ENCODE data around the gene EXOC6B. TPM values are rescaled to one million over a fixed set of nuclear protein-coding genes. Genes with fewer than 3 reads are reported as not detected.
A peak's percentile ranks its signal among the peaks of the same experiment; 100 is the strongest.

EXOC6B gene
- total RNA-seq, 4 donors from 2014 or later = 14.6 to 49.6 (median 19.3) TPM

DNA sequence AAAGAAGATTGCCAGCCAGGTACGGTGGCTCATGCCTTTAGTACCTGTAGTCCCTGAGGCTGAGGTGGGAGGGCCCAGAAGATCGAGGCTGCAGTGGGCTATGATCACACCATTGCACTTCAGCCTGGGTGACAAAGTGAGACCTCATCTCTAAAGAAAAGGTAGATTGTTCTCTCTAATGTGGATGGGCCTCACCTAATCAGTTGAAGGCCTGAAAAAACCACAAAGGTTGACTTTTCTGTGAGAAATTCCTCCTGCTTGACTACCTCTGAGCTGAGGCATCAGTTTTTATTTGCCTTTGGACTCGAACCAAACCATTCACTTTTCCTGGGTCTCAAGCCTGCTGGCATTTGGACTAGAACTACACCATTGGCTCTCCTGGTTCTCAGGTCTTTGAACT lies 536.1 kb downstream of the EXOC6B start:
- in situ Hi-C loops (cut with MboI; ENCODE audit: low sequenced_read_pairs in 4 of 4) (no loop called here), intact Hi-C loops (cut with DNase I; ENCODE audit: low total_unique reads) (no loop called here)
- no peak for ATAC-seq
- H3K27me3 ChIP-seq = no peaks in the 10 kb centered on the region
- H3K4me3 ChIP-seq = no peak overlapping the region
- H3K36me3 ChIP-seq = no peaks in the 10 kb centered on the region
- no peaks in the 10 kb centered on the region for H3K9me3 ChIP-seq
- no peak overlapping the region for H3K27ac ChIP-seq
- DNase-seq = no peak
- no peaks in the 10 kb centered on the region for H3K4me1 ChIP-seq
- TF ChIP-seq, protein P1, sequence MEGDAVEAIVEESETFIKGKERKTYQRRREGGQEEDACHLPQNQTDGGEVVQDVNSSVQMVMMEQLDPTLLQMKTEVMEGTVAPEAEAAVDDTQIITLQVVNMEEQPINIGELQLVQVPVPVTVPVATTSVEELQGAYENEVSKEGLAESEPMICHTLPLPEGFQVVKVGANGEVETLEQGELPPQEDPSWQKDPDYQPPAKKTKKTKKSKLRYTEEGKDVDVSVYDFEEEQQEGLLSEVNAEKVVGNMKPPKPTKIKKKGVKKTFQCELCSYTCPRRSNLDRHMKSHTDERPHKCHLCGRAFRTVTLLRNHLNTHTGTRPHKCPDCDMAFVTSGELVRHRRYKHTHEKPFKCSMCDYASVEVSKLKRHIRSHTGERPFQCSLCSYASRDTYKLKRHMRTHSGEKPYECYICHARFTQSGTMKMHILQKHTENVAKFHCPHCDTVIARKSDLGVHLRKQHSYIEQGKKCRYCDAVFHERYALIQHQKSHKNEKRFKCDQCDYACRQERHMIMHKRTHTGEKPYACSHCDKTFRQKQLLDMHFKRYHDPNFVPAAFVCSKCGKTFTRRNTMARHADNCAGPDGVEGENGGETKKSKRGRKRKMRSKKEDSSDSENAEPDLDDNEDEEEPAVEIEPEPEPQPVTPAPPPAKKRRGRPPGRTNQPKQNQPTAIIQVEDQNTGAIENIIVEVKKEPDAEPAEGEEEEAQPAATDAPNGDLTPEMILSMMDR (IDR thresholded peaks at IDR 0.05 in 4 of 5, conservative IDR thresholded peaks at IDR 0.05 in 1 of 5) = no peak
- no peak for TF ChIP-seq POLR2A (IDR thresholded peaks at IDR 0.05)

GRCh38 chr2:72289283-72289682 lies 536.5 kb downstream of the EXOC6B start:
- in situ Hi-C loops (cut with MboI; ENCODE audit: low sequenced_read_pairs in 4 of 4) = no loop called here
- H3K4me3 ChIP-seq = no peak overlapping the region
- H3K27ac ChIP-seq = no peak overlapping the region
- no peak for DNase-seq
- no peaks in the 10 kb centered on the region for H3K9me3 ChIP-seq
- H3K4me1 ChIP-seq = no peaks in the 10 kb centered on the region
- H3K36me3 ChIP-seq = no peaks in the 10 kb centered on the region
- H3K27me3 ChIP-seq = no peaks in the 10 kb centered on the region
- no peak for ATAC-seq
- intact Hi-C loops (cut with DNase I; ENCODE audit: low total_unique reads) = no loop called here
- TF ChIP-seq, protein P1 (IDR thresholded peaks at IDR 0.05 in 4 of 5, conservative IDR thresholded peaks at IDR 0.05 in 1 of 5) = no peak
- no peak for TF ChIP-seq POLR2A (IDR thresholded peaks at IDR 0.05)

DNA sequence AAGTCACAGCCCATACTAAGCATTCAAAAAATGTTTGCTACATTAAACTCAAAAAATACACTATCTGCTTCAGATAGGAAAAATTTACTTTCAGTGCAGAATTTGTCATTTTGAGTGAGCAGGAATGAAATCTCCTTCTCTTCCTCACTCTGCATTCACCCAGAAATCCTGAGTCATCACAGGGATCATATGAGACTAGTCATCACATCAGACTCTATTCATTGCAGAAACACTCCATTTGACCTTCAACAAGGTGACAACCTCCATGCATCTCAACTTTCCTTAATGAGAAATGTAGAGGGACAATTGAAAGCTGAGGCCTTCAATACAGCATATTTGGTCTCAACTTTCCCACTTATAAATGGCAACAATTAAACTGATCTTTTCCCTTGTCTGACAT lies 547.8 kb downstream of the EXOC6B start:
- Histone ChIP-seq H3K27me3 (no peaks in the 10 kb centered on the region), H3K27ac (no peak overlapping the region), H3K4me3 (no peak overlapping the region), H3K36me3 (no peaks in the 10 kb centered on the region), H3K9me3 (no peaks in the 10 kb centered on the region), H3K4me1 (peaks cover 0 to 6% of the 10 kb centered on the region in 2 donors)
- intact Hi-C loops (cut with DNase I; ENCODE audit: low total_unique reads) (no loop called here), in situ Hi-C loops (cut with MboI; ENCODE audit: low sequenced_read_pairs in 4 of 4) (no loop called here)
- peak; percentile 52 to 85 for ATAC-seq
- TF ChIP-seq POLR2A (IDR thresholded peaks at IDR 0.05) = no peak
- TF ChIP-seq, protein P1 (IDR thresholded peaks at IDR 0.05 in 4 of 5, conservative IDR thresholded peaks at IDR 0.05 in 1 of 5) = no peak
- DNase-seq = no peak

- TF ChIP-seq POLR2A (IDR thresholded peaks at IDR 0.05) = no peak
- TF ChIP-seq, protein P1 (IDR thresholded peaks at IDR 0.05 in 4 of 5, conservative IDR thresholded peaks at IDR 0.05 in 1 of 5) = no peak
- in situ Hi-C loops (cut with MboI; ENCODE audit: low sequenced_read_pairs in 4 of 4) = no loop called here
- DNase-seq = no peak
- no peak overlapping the region for H3K4me3 ChIP-seq
- H3K4me1 ChIP-seq = peaks cover 0 to 7% of the 10 kb centered on the region in 2 donors
- no peaks in the 10 kb centered on the region for H3K9me3 ChIP-seq
- no peak for ATAC-seq
- H3K36me3 ChIP-seq = no peaks in the 10 kb centered on the region
- no peak overlapping the region for H3K27ac ChIP-seq
- H3K27me3 ChIP-seq = no peaks in the 10 kb centered on the region
- intact Hi-C loops (cut with DNase I; ENCODE audit: low total_unique reads) = no loop called here
Observed at GRCh38 chr2:72276876-72277275, 549.0 kb downstream of the EXOC6B start.

GRCh38 chr2:72276356-72276755 lies 549.5 kb downstream of the EXOC6B start:
- in situ Hi-C loops (cut with MboI; ENCODE audit: low sequenced_read_pairs in 4 of 4) = no loop called here
- Histone ChIP-seq H3K4me1 (peaks cover 0 to 9% of the 10 kb centered on the region in 2 donors), H3K9me3 (no peaks in the 10 kb centered on the region), H3K4me3 (no peak overlapping the region), H3K36me3 (no peaks in the 10 kb centered on the region), H3K27me3 (no peaks in the 10 kb centered on the region), H3K27ac (no peak overlapping the region)
- TF ChIP-seq, protein P1 (IDR thresholded peaks at IDR 0.05 in 4 of 5, conservative IDR thresholded peaks at IDR 0.05 in 1 of 5) = no peak
- TF ChIP-seq POLR2A (IDR thresholded peaks at IDR 0.05) = no peak
- intact Hi-C loops (cut with DNase I; ENCODE audit: low total_unique reads) = no loop called here
- DNase-seq = no peak
- ATAC-seq = no peak

Measured in gastrocnemius medialis (tissue), 4 donors.